Hepatocyte (in vitro differentiated cells): Measurements from ENCODE around the gene DNM3. TPM values are rescaled to one million over a fixed set of nuclear protein-coding genes. Genes with fewer than 3 reads are reported as not detected.

ENCODE experiments used
- DNase-seq: peaks from one replicate; pipeline ENCODE4 v3.0.0-alpha.2; 2016; ENCODE audit warnings: low spot score
- H2AFZ ChIP-seq: fragments of 200-600 bp; sonication (generic); 2 replicates; pipeline ENCODE4 v1.6.0; 2016; ENCODE audit warnings: antibody characterized with exemption, mild to moderate bottlenecking
- H3K27ac ChIP-seq: fragments of 200-600 bp; sonication (generic); 2 replicates; pipeline ENCODE4 v1.5.1; 2016; ENCODE audit warnings: mild to moderate bottlenecking
- H3K27me3 ChIP-seq: fragments of 200-600 bp; sonication (generic); 2 replicates; pipeline ENCODE4 v1.6.1; 2016
- H3K36me3 ChIP-seq: fragments of 200-600 bp; sonication (generic); replicated peaks from 2 replicates; pipeline ENCODE4 v1.5.1; 2016; ENCODE audit warnings: low read depth; ENCODE audit not compliant: insufficient read depth
- H3K4me1 ChIP-seq: fragments of 200-600 bp; sonication (generic); 2 replicates; pipeline ENCODE4 v1.5.1; 2016; ENCODE audit warnings: mild to moderate bottlenecking, moderate library complexity; ENCODE audit not compliant: insufficient read depth
- H3K4me2 ChIP-seq: fragments of 200-600 bp; sonication (generic); 2 replicates; pipeline ENCODE4 v1.6.0; 2016
- H3K4me3 ChIP-seq: fragments of 200-600 bp; sonication (generic); 2 replicates; pipeline ENCODE4 v1.5.1; 2016; ENCODE audit warnings: mild to moderate bottlenecking
- H3K79me2 ChIP-seq: fragments of 200-600 bp; sonication (generic); 2 replicates; pipeline ENCODE4 v1.6.0; 2017; ENCODE audit warnings: mild to moderate bottlenecking
- H3K9me2 ChIP-seq: fragments of 200-600 bp; sonication (generic); replicated peaks from 2 replicates; pipeline ENCODE4 v1.6.0; 2017; ENCODE audit warnings: mild to moderate bottlenecking; ENCODE audit not compliant: insufficient read depth
- H3K9me3 ChIP-seq: fragments of 200-600 bp; sonication (generic); 2 replicates; pipeline ENCODE4 v1.5.1; 2016; ENCODE audit warnings: low read depth, mild to moderate bottlenecking
- H4K20me1 ChIP-seq: fragments of 200-600 bp; sonication (generic); 2 replicates; pipeline ENCODE4 v1.6.0; 2016; ENCODE audit warnings: mild to moderate bottlenecking; ENCODE audit not compliant: insufficient read depth, poor library complexity, severe bottlenecking
- CTCF ChIP-seq: fragments of 200-600 bp; sonication (generic); IDR thresholded peaks from 2 replicates; pipeline ENCODE4 v1.5.1; 2016; ENCODE audit warnings: antibody characterized with exemption, mild to moderate bottlenecking; ENCODE audit not compliant: poor library complexity
- EZH2 ChIP-seq: fragments of 200-600 bp; sonication (generic); IDR thresholded peaks from 2 replicates; pipeline ENCODE4 v1.6.1; 2016; ENCODE audit warnings: antibody characterized with exemption, mild to moderate bottlenecking, borderline replicate concordance
- EZH2phosphoT487 ChIP-seq: fragments of 200-600 bp; sonication (generic); IDR thresholded peaks from one replicate; pipeline ENCODE4 v1.6.1; 2018; ENCODE audit warnings: antibody characterized with exemption, mild to moderate bottlenecking, low read depth, moderate library complexity; ENCODE audit not compliant: unreplicated experiment, severe bottlenecking
- WGBS: methylation state at CpG from one replicate; pipeline ENCODE4 v1.1.6; 2016; ENCODE audit warnings: low lambda C conversion rate; ENCODE audit errors: missing lambda C conversion rate; 5-methylcytosine and 5-hydroxymethylcytosine counted together
- polyA plus RNA-seq: library from polyadenylated mRNA; unstranded; fragments of >200 nt; fragmentation: Nextera tagmentation; extraction: Ambion mirVana; gene quantifications from 2 replicates; pipeline ENCODE4 v1.2.1, GENCODE V29; 2016
- total RNA-seq: library from RNA; depleted of rRNA; stranded (reverse); fragments of >200 nt; gene quantifications from 2 replicates; pipeline ENCODE4 v1.2.3, GENCODE V29; 2014

The DNM3 gene
- total and polyA plus RNA-seq, 2 experiments from 2014 or later = 1.5 TPM; not detected in 1

GRCh38 chr1:172145656-172146055 lies 304.4 kb downstream of the DNM3 start:
- DNase-seq = no peak
- peak overlapping the region; percentile 97 for H3K27ac ChIP-seq
- TF ChIP-seq EZH2phosphoT487 (no peak), CTCF (no peak), EZH2 (no peak)
- H3K4me1 ChIP-seq = peaks cover 23% of the 10 kb centered on the region
- no peaks in the 10 kb centered on the region for H3K36me3 ChIP-seq
- peak overlapping the region; percentile 64 for H3K4me2 ChIP-seq
- peaks cover 24% of the 10 kb centered on the region for H3K79me2 ChIP-seq
- no peaks in the 10 kb centered on the region for H3K9me2 ChIP-seq
- H2AFZ ChIP-seq = no peak overlapping the region
- H4K20me1 ChIP-seq = no peaks in the 10 kb centered on the region
- H3K4me3 ChIP-seq = peak overlapping the region; percentile 4
- no peaks in the 10 kb centered on the region for H3K27me3 ChIP-seq
- no peaks in the 10 kb centered on the region for H3K9me3 ChIP-seq
- WGBS = 27% methylated on average over 6 of the region's 6 CpGs

- H4K20me1 ChIP-seq = no peaks in the 10 kb centered on the region
- no peak overlapping the region for H2AFZ ChIP-seq
- WGBS = 72% methylated on average over 1 of the region's 1 CpG
- TF ChIP-seq EZH2phosphoT487 = no peak
- TF ChIP-seq CTCF = no peak
- no peak for TF ChIP-seq EZH2
- H3K27ac ChIP-seq = peak overlapping the region; percentile 97
- H3K9me3 ChIP-seq = no peaks in the 10 kb centered on the region
- no peaks in the 10 kb centered on the region for H3K27me3 ChIP-seq
- H3K4me3 ChIP-seq = no peak overlapping the region
- DNase-seq = no peak
- peak overlapping the region; percentile 64 for H3K4me2 ChIP-seq
- no peaks in the 10 kb centered on the region for H3K9me2 ChIP-seq
- H3K36me3 ChIP-seq = no peaks in the 10 kb centered on the region
- H3K79me2 ChIP-seq = peaks cover 23% of the 10 kb centered on the region
- H3K4me1 ChIP-seq = peaks cover 23% of the 10 kb centered on the region
Observed at GRCh38 chr1:172146141-172146850, 305.0 kb downstream of the DNM3 start.

GRCh38 chr1:172147541-172147940 lies 306.2 kb downstream of the DNM3 start:
- H3K4me1 ChIP-seq = peaks cover 23% of the 10 kb centered on the region
- H3K27ac ChIP-seq = peak overlapping the region; percentile 97
- H2AFZ ChIP-seq = no peak overlapping the region
- DNase-seq = no peak
- H3K4me3 ChIP-seq = no peak overlapping the region
- H3K36me3 ChIP-seq = no peaks in the 10 kb centered on the region
- WGBS = 81% methylated on average over 1 of the region's 1 CpG
- H3K27me3 ChIP-seq = no peaks in the 10 kb centered on the region
- TF ChIP-seq EZH2phosphoT487 (no peak), CTCF (no peak), EZH2 (no peak)
- H3K79me2 ChIP-seq = peaks cover 14% of the 10 kb centered on the region
- H3K4me2 ChIP-seq = no peak overlapping the region
- H4K20me1 ChIP-seq = no peaks in the 10 kb centered on the region
- H3K9me2 ChIP-seq = no peaks in the 10 kb centered on the region
- H3K9me3 ChIP-seq = no peaks in the 10 kb centered on the region
